Panc1 (cell line): Measurements from ENCODE around the gene EFR3B. TPM values are rescaled to one million over a fixed set of nuclear protein-coding genes. Genes with fewer than 3 reads are reported as not detected.

Experiments used
- ATAC-seq: fragments of 200-7000 bp; cut with Tn5 transposase; 2 replicates; pipeline ENCODE4 v1.9.1; 2020; ENCODE audit warnings: mild to moderate bottlenecking, moderate library complexity
- BruUV-seq: library from RNA; stranded (reverse); fragments of 400-500 nt; replicated peaks from 2 replicates; lab custom pipeline; 2021; lab: Mats Ljungman, UMichigan
- CTCF ChIA-PET: fragments of 300-600 bp; sonication (Branson Sonifier 250); formaldehyde crosslinking; loops from one replicate; lab custom pipeline; 2022; ENCODE audit warnings: antibody characterized with exemption; lab: Charles Lee
- POLR2A ChIA-PET: fragments of 300-600 bp; sonication (Branson Sonifier 250); formaldehyde crosslinking; loops from one replicate; lab custom pipeline; 2022; ENCODE audit warnings: antibody characterized with exemption; lab: Charles Lee
- DNase-seq: peaks from one replicate; pipeline ENCODE4 v3.0.0-alpha.2; 2010; ENCODE audit warnings: low read depth, low spot score
- H3K27ac ChIP-seq: 2 replicates; pipeline ENCODE4 v1.5.1; 2011; ENCODE audit warnings: mild to moderate bottlenecking, low read length, inconsistent platforms
- H3K27me3 ChIP-seq: fragments of 200-500 bp; sonication (Bioruptor generic); 2 replicates; pipeline ENCODE4 v1.6.0; 2014; ENCODE audit warnings: low read length, inconsistent platforms; ENCODE audit not compliant: control insufficient read depth, insufficient read depth
- H3K36me3 ChIP-seq: fragments of 200-500 bp; sonication (Bioruptor generic); 2 replicates; pipeline ENCODE4 v1.5.1; 2014; ENCODE audit warnings: inconsistent platforms, mild to moderate bottlenecking, low read length, moderate library complexity; ENCODE audit not compliant: control insufficient read depth, insufficient read depth
- H3K4me1 ChIP-seq: 2 replicates; pipeline ENCODE4 v1.5.1; 2011; ENCODE audit warnings: inconsistent platforms, mild to moderate bottlenecking, low read length, moderate library complexity; ENCODE audit not compliant: control insufficient read depth, insufficient read depth
- H3K4me3 ChIP-seq, 2 experiments: 2 replicates each; pipeline ENCODE4 v1.5.1; 2011 to 2012; ENCODE audit warnings: low read depth in 2 of 2, low read length in 2 of 2, mild to moderate bottlenecking in 2 of 2, inconsistent platforms in 1 of 2, moderate library complexity in 1 of 2
- H3K9me3 ChIP-seq: fragments of 200-500 bp; sonication (Bioruptor generic); 2 replicates; pipeline ENCODE4 v1.5.1; 2014; ENCODE audit warnings: low read depth, mild to moderate bottlenecking, inconsistent platforms, low read length, moderate library complexity; ENCODE audit not compliant: control insufficient read depth, insufficient read depth
- CTCF ChIP-seq: fragments of 450-650 bp; IDR thresholded peaks from 2 replicates; pipeline ENCODE4 v1.5.1; 2017; ENCODE audit warnings: mild to moderate bottlenecking
- POLR2AphosphoS5 ChIP-seq: IDR thresholded peaks from 2 replicates; pipeline ENCODE4 v1.6.1; 2012; ENCODE audit warnings: mild to moderate bottlenecking, low read depth, low read length, moderate library complexity
- REST ChIP-seq, 2 experiments: IDR thresholded peaks; 2 replicates each; pipeline ENCODE4 v1.6.1; 2011 to 2012; ENCODE audit warnings: low read depth in 2 of 2, control low read depth in 1 of 2, low read length in 1 of 2, mild to moderate bottlenecking in 1 of 2, moderate library complexity in 1 of 2; ENCODE audit not compliant: insufficient read depth in 1 of 2
- SIN3A ChIP-seq: IDR thresholded peaks from 2 replicates; pipeline ENCODE4 v1.6.1; 2012; ENCODE audit warnings: low read depth, mild to moderate bottlenecking, low read length, moderate library complexity, borderline replicate concordance; ENCODE audit not compliant: insufficient read depth
- TCF7L2 ChIP-seq: IDR thresholded peaks from 2 replicates; pipeline ENCODE4 v1.6.1; 2011; ENCODE audit warnings: mild to moderate bottlenecking, low read depth, low read length, inconsistent platforms
- in situ Hi-C: cut with HindIII; loops from 2 replicates; pipeline ENCODE4 v1.10.0; 2016; ENCODE audit warnings: low sequenced_read_pairs, low pct_unique_long_range_greater_than_20kb
- intact Hi-C: fragments of 100-400 bp; cut with micrococcal nuclease; formaldehyde crosslinking; loops from one replicate; pipeline ENCODE4 v1.10.0; 2022; ENCODE audit not compliant: unreplicated experiment
- total RNA-seq: library from RNA; stranded (reverse); gene quantifications from one replicate; pipeline ENCODE4 v1.2.1, GENCODE V29; 2021; ENCODE audit not compliant: unreplicated experiment

EFR3B gene
- total RNA-seq, 1 experiment from 2014 or later: 8.9 TPM

GRCh38 chr2:25049422-25049821 lies 7.5 kb downstream of the EFR3B start:
- ATAC-seq (no peak), DNase-seq (no peak)
- intact Hi-C loops (no loop called here), in situ Hi-C loops (no loop called here)
- Histone ChIP-seq H3K36me3 (no peaks in the 10 kb centered on the region), H3K27me3 (no peaks in the 10 kb centered on the region), H3K4me1 (peaks cover 5% of the 10 kb centered on the region), H3K4me3 (no peak overlapping the region), H3K9me3 (no peaks in the 10 kb centered on the region), H3K27ac (no peak overlapping the region)
- POLR2A ChIA-PET: no interaction called here
- CTCF ChIA-PET: no interaction called here
- TF ChIP-seq REST (IDR thresholded peaks at IDR 0.05; ENCODE audit: insufficient read depth in 1 of 2, low read depth in 2 of 2, low read length in 1 of 2) (no peak), SIN3A (no peak), POLR2AphosphoS5 (no peak), CTCF (no peak), TCF7L2 (no peak)
- no TSS peak for BruUV-seq

GRCh38 chr2:25050128-25050527 lies 8.3 kb downstream of the EFR3B start:
- Histone ChIP-seq H3K27me3 (no peaks in the 10 kb centered on the region), H3K36me3 (no peaks in the 10 kb centered on the region), H3K4me3 (no peak overlapping the region), H3K9me3 (no peaks in the 10 kb centered on the region), H3K4me1 (no peaks in the 10 kb centered on the region; the same call in none of the 2 replicates), H3K27ac (no peak overlapping the region)
- ATAC-seq (no peak), DNase-seq (no peak)
- ChIA-PET POLR2A (no interaction called here), CTCF (no interaction called here)
- in situ Hi-C loops (no loop called here), intact Hi-C loops (no loop called here)
- no TSS peak for BruUV-seq
- TF ChIP-seq SIN3A (no peak), CTCF (no peak), TCF7L2 (no peak), REST (IDR thresholded peaks at IDR 0.05; ENCODE audit: insufficient read depth in 1 of 2, low read depth in 2 of 2, low read length in 1 of 2) (no peak), POLR2AphosphoS5 (no peak)
